Effector memory CD4-positive, alpha-beta T cell (primary cell): ENCODE data around the gene SAG.
"Not testable (repeated sequence)": the region's sequence is repeated elsewhere in the genome, so short reads cannot be mapped to it uniquely, and the experiment has no call there.

Source experiments
- DNase-seq, 3 donors: peaks; one replicate each; pipeline ENCODE4 v3.0.0-alpha.2; 2020
- H3K27ac ChIP-seq: 2 replicates; pipeline ENCODE4 v1.7.0; 2013; ENCODE audit warnings: mild to moderate bottlenecking, low read length, moderate library complexity; ENCODE audit not compliant: insufficient read depth, poor library complexity, severe bottlenecking
- H3K27me3 ChIP-seq: replicated peaks from 2 replicates; pipeline ENCODE4 v1.7.0; 2013; ENCODE audit warnings: mild to moderate bottlenecking, low read length; ENCODE audit not compliant: insufficient read depth, control insufficient read depth, poor library complexity, severe bottlenecking
- H3K36me3 ChIP-seq: 2 replicates; pipeline ENCODE4 v1.7.0; 2013; ENCODE audit warnings: mild to moderate bottlenecking, low read length, moderate library complexity; ENCODE audit not compliant: control insufficient read depth, insufficient read depth
- H3K4me1 ChIP-seq: 2 replicates; pipeline ENCODE4 v1.7.0; 2013; ENCODE audit warnings: low read length, mild to moderate bottlenecking; ENCODE audit not compliant: control insufficient read depth, insufficient read depth, poor library complexity, severe bottlenecking
- H3K4me3 ChIP-seq: 2 replicates; pipeline ENCODE4 v1.7.0; 2013; ENCODE audit warnings: low read length, low read depth, mild to moderate bottlenecking; ENCODE audit not compliant: insufficient read depth, poor library complexity, severe bottlenecking
- H3K9me3 ChIP-seq: 2 replicates; pipeline ENCODE4 v1.7.0; 2013; ENCODE audit warnings: mild to moderate bottlenecking, low read length, moderate library complexity; ENCODE audit not compliant: control insufficient read depth

The SAG gene

DNA sequence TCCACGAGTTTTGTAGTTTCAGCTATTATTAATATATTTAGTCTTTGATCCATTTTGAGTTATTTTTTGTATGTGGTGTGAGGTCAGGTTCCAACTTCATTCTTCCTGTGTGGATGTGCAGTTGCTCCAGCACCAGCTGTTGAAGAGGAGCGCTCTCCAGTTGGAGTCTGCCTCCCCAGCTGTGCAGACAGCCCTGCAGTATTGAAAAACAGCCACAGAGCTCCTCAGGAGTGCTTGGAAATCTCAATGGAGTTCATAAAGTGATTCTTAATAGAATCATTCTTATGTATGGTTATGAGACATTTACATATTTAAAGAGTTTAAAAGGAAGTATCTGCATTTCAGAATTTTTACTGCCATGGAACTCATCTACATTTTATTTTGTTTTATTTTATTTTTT lies 64.0 kb downstream of the SAG start:
- Histone ChIP-seq H3K9me3 (no peaks in the 10 kb centered on the region), H3K27ac (no peak overlapping the region), H3K36me3 (no peaks in the 10 kb centered on the region), H3K4me3 (no peak overlapping the region), H3K27me3 (no peaks in the 10 kb centered on the region), H3K4me1 (no peaks in the 10 kb centered on the region)
- no peak for DNase-seq

DNA sequence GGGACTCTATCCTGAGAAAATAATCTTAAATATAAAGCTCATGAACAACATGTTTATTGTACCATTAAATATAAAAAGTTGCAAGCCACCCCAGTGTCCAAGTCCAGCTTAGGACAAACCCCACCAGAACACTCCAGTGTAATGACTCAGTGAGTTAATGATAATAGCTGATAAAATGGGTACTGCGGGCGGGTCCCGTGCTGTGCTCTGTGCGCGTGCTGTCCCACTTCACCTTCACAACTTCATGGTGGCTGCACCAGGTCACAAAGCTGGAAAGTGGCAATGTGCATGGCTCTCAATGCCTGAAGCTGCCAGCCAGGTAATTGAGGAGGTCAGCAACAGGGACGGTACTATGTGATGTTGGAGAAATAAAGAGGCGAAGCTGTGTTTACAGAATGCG lies 65.2 kb downstream of the SAG start:
- Histone ChIP-seq H3K27me3 (no peaks in the 10 kb centered on the region), H3K4me1 (no peaks in the 10 kb centered on the region), H3K4me3 (no peak overlapping the region), H3K9me3 (no peaks in the 10 kb centered on the region), H3K27ac (no peak overlapping the region), H3K36me3 (no peaks in the 10 kb centered on the region)
- DNase-seq, result no peak

DNA sequence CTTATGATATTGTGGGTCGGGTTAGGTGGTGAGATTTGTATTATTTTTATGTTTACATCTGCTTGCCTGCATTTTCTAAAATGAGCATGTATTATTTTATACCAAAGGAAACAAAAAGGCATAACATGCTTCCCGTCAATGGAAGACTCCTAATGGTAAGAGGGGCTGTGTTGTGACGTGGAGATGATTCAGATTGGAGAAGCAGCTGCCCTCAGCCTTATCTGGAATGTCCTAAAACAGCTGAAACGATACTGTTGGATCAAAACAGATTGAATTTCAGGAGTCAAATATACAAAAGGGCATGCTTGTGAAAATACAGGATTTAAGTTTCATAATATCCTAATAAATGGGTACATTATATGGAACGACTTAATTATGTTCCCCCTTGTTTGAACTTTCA lies 65.7 kb downstream of the SAG start:
- Histone ChIP-seq H3K4me3 (no peak overlapping the region), H3K9me3 (no peaks in the 10 kb centered on the region), H3K27me3 (no peaks in the 10 kb centered on the region), H3K4me1 (no peaks in the 10 kb centered on the region), H3K27ac (no peak overlapping the region), H3K36me3 (no peaks in the 10 kb centered on the region)
- no peak for DNase-seq

DNA sequence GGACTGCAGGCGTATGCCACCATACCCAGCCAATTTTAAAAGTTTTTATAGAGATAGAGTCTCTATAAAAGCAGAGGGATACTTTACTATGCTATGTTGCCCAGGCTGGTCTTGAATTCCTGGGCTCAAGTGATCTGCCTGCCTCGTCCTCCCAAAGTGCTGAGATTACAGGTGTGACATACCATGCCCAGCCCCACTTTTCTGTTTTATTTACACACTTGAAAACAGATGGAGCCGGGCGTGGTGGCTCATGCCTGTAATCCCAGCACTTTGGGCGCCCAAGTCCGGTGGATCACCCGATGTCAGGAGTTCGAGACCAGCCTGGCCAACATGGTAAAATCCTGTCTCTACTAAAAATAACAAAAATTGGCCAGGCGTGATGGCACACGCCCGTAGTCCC lies 67.2 kb downstream of the SAG start:
- DNase-seq, H3K27ac ChIP-seq, H3K9me3 ChIP-seq, H3K36me3 ChIP-seq, H3K4me1 ChIP-seq, H3K4me3 ChIP-seq, H3K27me3 ChIP-seq: not testable (repeated sequence)

DNA sequence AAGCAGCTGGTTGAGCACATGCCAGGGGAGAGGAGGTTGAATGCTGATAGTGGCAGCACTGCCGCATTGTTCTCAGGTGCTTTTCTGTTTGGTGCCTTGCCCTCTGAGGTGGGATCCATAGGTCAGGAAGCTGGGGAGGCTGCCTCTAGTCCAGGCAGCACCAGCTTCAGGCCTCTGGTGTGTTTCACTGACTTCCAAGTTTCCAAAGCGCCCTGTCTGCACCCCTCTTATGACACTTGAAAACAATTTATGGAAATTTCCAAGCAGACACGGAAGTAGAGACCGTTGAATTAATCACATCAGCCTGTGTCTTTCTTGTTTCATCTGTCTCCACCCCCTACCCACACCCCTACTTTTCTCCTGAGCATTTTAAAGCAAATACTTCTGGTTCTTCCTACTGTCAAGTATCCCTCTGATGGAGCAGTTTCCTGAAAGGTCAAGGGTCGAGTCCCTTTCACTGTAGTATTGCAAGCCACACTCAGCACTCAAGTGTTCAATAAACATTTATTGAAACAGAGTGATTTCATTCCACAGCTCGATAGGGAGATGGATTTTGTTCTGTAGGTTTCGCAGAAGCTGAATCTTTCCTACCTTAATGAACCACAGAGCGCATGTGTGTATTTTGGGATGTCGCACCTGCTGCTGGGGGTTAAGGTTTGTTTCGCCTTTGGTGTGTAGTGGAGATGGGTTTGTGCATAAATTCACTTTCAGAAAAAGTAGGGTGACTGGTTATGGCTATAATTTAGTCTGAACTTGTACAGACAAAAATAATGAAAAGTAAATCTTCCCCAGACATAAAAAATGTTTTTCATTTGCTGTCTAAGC lies 68.1 kb downstream of the SAG start:
- no peaks in the 10 kb centered on the region for H3K36me3 ChIP-seq
- H3K9me3 ChIP-seq, result no peaks in the 10 kb centered on the region
- no peak for DNase-seq
- H3K4me1 ChIP-seq, result no peaks in the 10 kb centered on the region
- no peak overlapping the region for H3K4me3 ChIP-seq
- no peaks in the 10 kb centered on the region for H3K27me3 ChIP-seq
- no peak overlapping the region for H3K27ac ChIP-seq

DNA sequence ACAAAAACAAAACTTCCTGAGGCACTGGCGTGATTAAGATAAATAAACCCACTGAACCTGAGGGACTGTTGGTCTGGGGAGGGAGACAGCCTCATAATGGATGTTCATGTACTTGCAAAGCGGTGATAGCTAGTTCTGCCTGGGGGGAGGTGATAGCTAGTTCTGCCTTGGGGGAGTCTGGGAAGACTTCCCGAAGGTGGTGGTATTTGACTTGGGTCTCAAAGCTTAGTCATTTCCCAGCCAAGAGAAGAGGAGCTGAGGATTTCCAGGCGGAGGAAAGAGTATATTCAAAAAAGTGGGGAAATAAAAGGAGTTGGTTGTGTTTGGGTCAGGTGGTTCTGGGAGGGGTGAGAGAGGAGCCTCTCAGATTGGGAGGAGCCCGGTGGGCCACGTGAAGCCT lies 71.4 kb downstream of the SAG start:
- H3K4me3 ChIP-seq, result no peak overlapping the region
- no peaks in the 10 kb centered on the region for H3K9me3 ChIP-seq
- DNase-seq, result no peak
- H3K27me3 ChIP-seq, result no peaks in the 10 kb centered on the region
- no peaks in the 10 kb centered on the region for H3K4me1 ChIP-seq
- no peak overlapping the region for H3K27ac ChIP-seq
- no peaks in the 10 kb centered on the region for H3K36me3 ChIP-seq

DNA sequence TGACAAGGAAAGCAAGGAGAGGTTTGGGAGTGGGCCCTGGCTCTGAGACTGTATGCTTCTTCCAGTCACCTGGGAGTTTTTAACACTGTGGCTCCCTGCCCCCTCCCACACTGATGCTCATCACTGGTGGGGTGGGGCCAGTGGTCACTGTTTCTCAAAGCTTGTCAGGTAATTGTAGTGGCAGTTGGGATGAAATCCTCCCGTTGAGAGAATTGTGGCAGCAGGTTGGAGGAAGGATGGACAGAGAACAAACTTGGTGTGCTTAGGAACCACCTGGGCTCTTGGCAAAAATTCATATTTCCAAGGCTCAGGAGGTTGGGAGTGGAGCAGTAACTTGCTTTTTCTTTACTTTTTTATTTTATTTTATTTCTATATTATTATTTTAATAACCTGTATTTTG lies 71.8 kb downstream of the SAG start:
- no peak overlapping the region for H3K27ac ChIP-seq
- DNase-seq, result no peak

DNA sequence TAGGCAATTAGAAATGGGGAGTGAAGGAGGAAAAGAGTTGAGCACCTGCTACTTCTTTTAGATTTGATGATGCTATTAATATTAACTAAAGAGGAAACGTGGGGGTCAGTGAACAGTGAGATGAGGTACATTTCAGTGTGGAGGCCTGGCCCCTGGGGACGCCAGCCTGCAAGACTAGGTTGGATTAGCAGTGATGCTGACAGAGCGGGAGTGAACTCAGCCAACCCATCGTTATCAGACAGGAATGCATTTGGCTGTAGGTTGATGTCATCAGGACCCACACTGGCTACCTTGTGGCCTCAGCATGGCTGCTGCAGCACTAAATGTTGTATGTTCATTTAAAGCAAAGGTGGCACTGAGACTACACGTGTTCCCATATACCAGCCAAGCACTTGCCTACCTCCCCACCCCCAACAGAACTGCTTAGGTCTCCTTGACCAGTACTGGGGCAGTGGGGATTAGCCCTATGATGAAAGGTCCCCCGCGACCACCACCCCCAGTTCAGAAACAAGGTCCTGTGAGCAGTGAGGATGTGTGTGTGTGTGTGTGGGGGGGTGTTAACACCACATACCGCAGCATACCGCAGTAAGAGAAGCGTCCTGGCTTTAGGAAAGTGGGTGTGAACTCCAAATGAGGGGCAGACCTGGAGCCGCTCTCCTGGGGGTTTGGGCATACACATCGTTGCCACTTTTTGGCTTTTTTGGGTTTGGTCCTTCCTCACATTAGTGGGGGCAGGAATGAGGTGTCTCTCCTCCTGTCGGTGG lies 72.7 kb downstream of the SAG start:
- Histone ChIP-seq H3K27me3 (no peaks in the 10 kb centered on the region), H3K36me3 (no peaks in the 10 kb centered on the region), H3K4me1 (peaks cover 9% of the 10 kb centered on the region), H3K4me3 (no peak overlapping the region), H3K27ac (no peak overlapping the region), H3K9me3 (no peaks in the 10 kb centered on the region)
- DNase-seq, result no peak

More for the DNA sequence above, 71.8 kb downstream of the SAG start:
- no peaks in the 10 kb centered on the region for H3K4me1 ChIP-seq
- H3K9me3 ChIP-seq, result no peaks in the 10 kb centered on the region
- no peaks in the 10 kb centered on the region for H3K27me3 ChIP-seq
- no peak overlapping the region for H3K4me3 ChIP-seq
- no peaks in the 10 kb centered on the region for H3K36me3 ChIP-seq

DNA sequence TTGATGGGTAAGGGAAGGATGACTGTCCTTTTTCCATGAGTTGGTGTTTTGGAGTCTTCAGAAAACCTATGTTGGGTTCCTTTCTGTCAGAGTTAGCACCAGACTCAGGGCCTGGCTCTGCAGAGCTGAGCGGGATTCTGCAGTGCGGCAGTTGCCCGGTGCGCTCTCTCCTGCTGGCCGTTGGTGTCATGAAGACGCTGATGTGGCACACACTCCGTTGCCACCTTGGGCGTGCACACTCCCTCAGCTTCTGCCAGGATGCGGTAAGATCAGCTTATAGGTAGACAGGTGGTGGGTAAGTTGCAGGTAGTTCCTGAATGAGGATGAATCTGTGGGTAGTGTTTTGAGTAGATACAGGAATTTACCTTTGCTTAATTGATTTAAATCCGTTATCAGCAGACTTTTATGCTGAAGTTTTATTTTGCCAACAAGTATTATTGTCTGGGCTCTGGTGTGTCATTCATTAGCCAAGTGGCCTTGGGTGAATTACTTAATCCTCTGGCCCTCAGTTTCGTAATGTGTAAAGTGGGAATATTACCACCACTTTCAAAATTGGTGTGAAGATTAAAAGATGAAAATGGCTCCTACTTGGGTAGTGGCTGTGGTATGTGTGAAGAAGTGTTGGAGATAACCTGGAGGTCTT lies 73.5 kb downstream of the SAG start:
- Histone ChIP-seq H3K4me3 (no peak overlapping the region), H3K9me3 (no peaks in the 10 kb centered on the region), H3K27ac (no peak overlapping the region), H3K36me3 (no peaks in the 10 kb centered on the region), H3K27me3 (no peaks in the 10 kb centered on the region), H3K4me1 (peaks cover 14% of the 10 kb centered on the region)
- no peak for DNase-seq

DNA sequence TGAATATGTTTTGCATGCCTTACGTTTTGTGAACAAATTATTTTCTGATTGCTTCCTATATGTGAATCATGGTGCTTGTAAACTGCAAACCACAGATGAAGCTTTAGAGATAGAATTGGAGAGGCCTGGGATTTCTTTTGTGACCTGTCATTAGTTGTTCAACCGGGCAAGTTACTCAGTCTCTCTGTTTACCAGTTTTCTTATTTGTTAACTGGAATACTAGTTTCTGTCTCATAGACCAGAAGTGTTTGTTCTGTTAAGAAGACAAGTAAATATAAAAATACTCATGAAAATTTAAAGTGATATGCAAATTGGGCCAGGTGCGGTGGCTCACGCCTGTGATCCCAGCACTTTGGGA lies 74.0 kb downstream of the SAG start:
- Histone ChIP-seq H3K36me3 (no peaks in the 10 kb centered on the region), H3K27me3 (no peaks in the 10 kb centered on the region), H3K9me3 (no peaks in the 10 kb centered on the region), H3K4me3 (no peak overlapping the region), H3K4me1 (peaks cover 14% of the 10 kb centered on the region), H3K27ac (no peak overlapping the region)
- no peak for DNase-seq
